Activated gamma-delta T cell treated with Interleukin-2 at 50 U/mL for 16 hours (primary cell): ENCODE data around the gene PRSS57.
"Not testable (repeated sequence)": the region's sequence is repeated elsewhere in the genome, so short reads cannot be mapped to it uniquely, and the experiment has no call there.

Experiments
- DNase-seq: peaks from one replicate; pipeline ENCODE4 v3.0.0-alpha.2; 2020

The PRSS57 gene

GRCh38 chr19:722553-723101 is 27.4 kb upstream of the PRSS57 start:
- no peak for DNase-seq

GRCh38 chr19:720345-721160 is 25.3 kb upstream of the PRSS57 start:
- DNase-seq = no peak

GRCh38 chr19:719636-720344 is 24.5 kb upstream of the PRSS57 start:
- DNase-seq = no peak

- no peak for DNase-seq
Observed at GRCh38 chr19:718991-719512, 23.8 kb upstream of the PRSS57 start.

- DNase-seq = no peak
Observed at GRCh38 chr19:718251-718951, 23.1 kb upstream of the PRSS57 start.

GRCh38 chr19:715347-715746 is 20.1 kb upstream of the PRSS57 start:
- no peak for DNase-seq

- DNase-seq = no peak
Observed at GRCh38 chr19:711254-711653, 16.0 kb upstream of the PRSS57 start.

GRCh38 chr19:710767-711166 is 15.5 kb upstream of the PRSS57 start:
- no peak for DNase-seq

GRCh38 chr19:709965-710571 is 14.8 kb upstream of the PRSS57 start:
- no peak for DNase-seq

- DNase-seq = no peak
Observed at GRCh38 chr19:709196-709964, 14.1 kb upstream of the PRSS57 start.

- DNase-seq = no peak
Observed at GRCh38 chr19:708154-709143, 13.2 kb upstream of the PRSS57 start, which contains the start of gene PALM. Gene PALM (plus strand): TSS chr19:708935. CDS start chr19:709147, 212 bp downstream.

GRCh38 chr19:704447-704741 is 9.1 kb upstream of the PRSS57 start:
- no peak for DNase-seq

GRCh38 chr19:703651-704446 is 8.6 kb upstream of the PRSS57 start:
- peak; percentile 53 for DNase-seq

GRCh38 chr19:703329-703650 is 8.0 kb upstream of the PRSS57 start:
- no peak for DNase-seq

GRCh38 chr19:702847-703246 is 7.6 kb upstream of the PRSS57 start:
- not testable (repeated sequence) for DNase-seq

- not testable (repeated sequence) for DNase-seq
Observed at GRCh38 chr19:699885-700284, 4.6 kb upstream of the PRSS57 start.

- not testable (repeated sequence) for DNase-seq
Observed at GRCh38 chr19:698529-698928, 3.3 kb upstream of the PRSS57 start.

GRCh38 chr19:694481-695351 is 536 bp downstream of the PRSS57 start:
- DNase-seq = no peak

GRCh38 chr19:690203-690602 is 5.0 kb downstream of the PRSS57 start:
- DNase-seq = no peak
